ENCODE data around the gene APLP2. TPM values are rescaled to one million over a fixed set of nuclear protein-coding genes. Genes with fewer than 3 reads are reported as not detected.

Gene APLP2
- total and polyA plus RNA-seq, 9 donors = 198 to 466 (median 251) TPM

- Histone ChIP-seq H3K27me3 (no peaks in the 10 kb centered on the region), H3K4me3 (no peak overlapping the region), H3K9me3 (peaks cover 0 to 4% of the 10 kb centered on the region in 2 donors), H3K4me1 (ENCODE audit: insufficient read depth) (peaks cover 6% of the 10 kb centered on the region), H3K36me3 (no peaks in the 10 kb centered on the region), H3K27ac (no peak overlapping the region)
- intact Hi-C loops (cut with DNase I) = no loop called here
- no peak for DNase-seq
- 86 to 96% (median 94%) methylated on average over 4 of the region's 4 CpGs for WGBS, 3 donors
- TF ChIP-seq POLR2A (IDR thresholded peaks at IDR 0.05) = no peak
- no peak for TF ChIP-seq EP300 (IDR thresholded peaks at IDR 0.05)
- TF ChIP-seq, protein P1, sequence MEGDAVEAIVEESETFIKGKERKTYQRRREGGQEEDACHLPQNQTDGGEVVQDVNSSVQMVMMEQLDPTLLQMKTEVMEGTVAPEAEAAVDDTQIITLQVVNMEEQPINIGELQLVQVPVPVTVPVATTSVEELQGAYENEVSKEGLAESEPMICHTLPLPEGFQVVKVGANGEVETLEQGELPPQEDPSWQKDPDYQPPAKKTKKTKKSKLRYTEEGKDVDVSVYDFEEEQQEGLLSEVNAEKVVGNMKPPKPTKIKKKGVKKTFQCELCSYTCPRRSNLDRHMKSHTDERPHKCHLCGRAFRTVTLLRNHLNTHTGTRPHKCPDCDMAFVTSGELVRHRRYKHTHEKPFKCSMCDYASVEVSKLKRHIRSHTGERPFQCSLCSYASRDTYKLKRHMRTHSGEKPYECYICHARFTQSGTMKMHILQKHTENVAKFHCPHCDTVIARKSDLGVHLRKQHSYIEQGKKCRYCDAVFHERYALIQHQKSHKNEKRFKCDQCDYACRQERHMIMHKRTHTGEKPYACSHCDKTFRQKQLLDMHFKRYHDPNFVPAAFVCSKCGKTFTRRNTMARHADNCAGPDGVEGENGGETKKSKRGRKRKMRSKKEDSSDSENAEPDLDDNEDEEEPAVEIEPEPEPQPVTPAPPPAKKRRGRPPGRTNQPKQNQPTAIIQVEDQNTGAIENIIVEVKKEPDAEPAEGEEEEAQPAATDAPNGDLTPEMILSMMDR (IDR thresholded peaks at IDR 0.05) = no peak
These were observed 104.9 kb downstream of the APLP2 start for GRCh38 chr11:130174642-130175041.

DNA sequence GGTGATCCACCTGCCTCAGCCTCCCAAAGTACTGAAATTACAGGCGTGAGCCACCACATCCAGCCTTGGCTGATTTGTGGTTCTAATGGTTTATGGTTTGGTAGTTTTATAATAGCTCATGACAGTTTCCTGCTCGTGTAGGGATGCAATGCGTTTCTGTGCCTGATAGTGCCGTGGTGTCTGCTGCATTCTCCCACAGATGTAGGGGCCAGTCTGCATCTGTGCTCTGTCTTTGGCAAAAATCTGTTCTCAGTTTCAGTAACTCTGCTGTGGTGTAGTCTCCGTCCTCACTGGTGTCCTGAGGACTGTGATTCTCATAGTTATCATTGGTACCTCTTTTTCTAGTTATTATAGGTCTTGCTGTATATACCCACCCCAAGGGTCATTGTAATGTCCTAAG, 106.2 kb downstream of the APLP2 start:
- no peaks in the 10 kb centered on the region for H3K27me3 ChIP-seq
- peaks cover 0 to 4% of the 10 kb centered on the region in 2 donors for H3K9me3 ChIP-seq
- no peak for DNase-seq
- no peak overlapping the region for H3K27ac ChIP-seq
- TF ChIP-seq EP300 (IDR thresholded peaks at IDR 0.05) (no peak), POLR2A (IDR thresholded peaks at IDR 0.05) (no peak)
- TF ChIP-seq, protein P1 (IDR thresholded peaks at IDR 0.05) = no peak
- H3K36me3 ChIP-seq = no peaks in the 10 kb centered on the region
- intact Hi-C loops (cut with DNase I) = no loop called here
- H3K4me1 ChIP-seq (ENCODE audit: insufficient read depth) = peaks cover 6% of the 10 kb centered on the region
- no peak overlapping the region for H3K4me3 ChIP-seq
- WGBS, 3 donors = 67 to 71% (median 68%) methylated on average over 5 of the region's 5 CpGs

DNA sequence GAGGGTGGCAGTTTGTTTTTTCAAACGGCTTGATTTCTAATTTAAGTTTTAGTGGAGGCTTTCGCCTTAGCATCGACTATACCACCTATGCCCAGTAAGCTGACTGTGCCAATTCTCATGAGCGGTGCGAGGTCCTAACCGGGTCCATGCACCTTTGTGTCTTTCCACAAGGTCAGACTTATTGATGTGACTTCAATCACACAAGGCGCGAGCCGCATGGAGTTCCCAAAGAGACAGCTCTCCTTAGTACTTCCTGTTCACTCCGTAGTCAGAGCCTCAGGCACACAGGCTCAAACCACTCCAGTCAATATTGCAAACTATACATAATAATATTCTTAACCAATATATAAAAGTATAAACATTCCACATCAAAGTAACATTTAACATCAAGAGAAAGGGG, 108.1 kb downstream of the APLP2 start:
- intact Hi-C loops (cut with DNase I) = no loop called here
- Histone ChIP-seq H3K4me1 (ENCODE audit: insufficient read depth) (peaks cover 6% of the 10 kb centered on the region), H3K9me3 (peaks cover 0 to 4% of the 10 kb centered on the region in 2 donors), H3K4me3 (no peak overlapping the region), H3K27ac (no peak overlapping the region), H3K36me3 (no peaks in the 10 kb centered on the region), H3K27me3 (no peaks in the 10 kb centered on the region)
- TF ChIP-seq, protein P1 (IDR thresholded peaks at IDR 0.05) = no peak
- TF ChIP-seq POLR2A (IDR thresholded peaks at IDR 0.05) = no peak
- TF ChIP-seq EP300 (IDR thresholded peaks at IDR 0.05) = no peak
- WGBS, 3 donors = 92 to 93% (median 93%) methylated on average over 10 of the region's 10 CpGs
- DNase-seq = no peak

- H3K4me1 ChIP-seq (ENCODE audit: insufficient read depth) = peaks cover 6% of the 10 kb centered on the region
- DNase-seq = peak in 1 of 5 donors; percentile 55
These were observed 109.0 kb downstream of the APLP2 start for GRCh38 chr11:130178441-130179339.

More at GRCh38 chr11:130178441-130179339, 109.0 kb downstream of the APLP2 start:
- Histone ChIP-seq H3K27ac (no peak overlapping the region), H3K27me3 (no peaks in the 10 kb centered on the region), H3K36me3 (no peaks in the 10 kb centered on the region), H3K4me3 (no peak overlapping the region), H3K9me3 (peaks cover 0 to 4% of the 10 kb centered on the region in 2 donors)
- 14 to 28% (median 26%) methylated on average over 16 of the region's 16 CpGs for WGBS, 3 donors
- TF ChIP-seq, protein P1 (IDR thresholded peaks at IDR 0.05) = no peak
- TF ChIP-seq EP300 (IDR thresholded peaks at IDR 0.05) (no peak), POLR2A (IDR thresholded peaks at IDR 0.05) (no peak)
- intact Hi-C loops (cut with DNase I) = no loop called here
